ENCODE measurements around the gene BRF1. TPM values are rescaled to one million over a fixed set of nuclear protein-coding genes. Genes with fewer than 3 reads are reported as not detected.

The BRF1 gene
- total RNA-seq, 1 experiment from 2014 or later: 41.2 TPM

- Histone ChIP-seq H3K27me3 (ENCODE audit: insufficient read depth, low read length) (no peaks in the 10 kb centered on the region), H3K9me3 (ENCODE audit: control insufficient read depth in 1 of 2, insufficient read depth in 1 of 2, low read depth in 1 of 2, low read length in 2 of 2) (no peaks in the 10 kb centered on the region), H3K4me3 (replicated peaks in 1 of 2; ENCODE audit: low read depth in 1 of 2, low read length in 2 of 2) (no peak overlapping the region), H3K36me3 (ENCODE audit: control insufficient read depth in 1 of 2, insufficient read depth in 2 of 2, low read length in 2 of 2) (peaks cover 5% of the 10 kb centered on the region in 2 experiments; a peak in 3 of 4 replicates), H3K9ac (ENCODE audit: low read length) (no peak overlapping the region), H3K4me2 (ENCODE audit: low read length) (no peak overlapping the region), H3K9me2 (ENCODE audit: insufficient read depth) (no peaks in the 10 kb centered on the region), H4K20me1 (ENCODE audit: insufficient read depth) (no peaks in the 10 kb centered on the region), H3K4me1 (ENCODE audit: control insufficient read depth in 1 of 2, insufficient read depth in 2 of 2, low read length in 2 of 2) (no peaks in the 10 kb centered on the region), H2AFZ (ENCODE audit: low read depth, low read length, poor library complexity, severe bottlenecking) (no peak overlapping the region), H3K79me2 (ENCODE audit: insufficient read depth, low read length) (no peaks in the 10 kb centered on the region), H3K27ac (ENCODE audit: low read depth, low read length) (no peak overlapping the region)
- intact Hi-C loops (cut with micrococcal nuclease): no loop called here
- no peak for DNase-seq (ENCODE audit: low read depth, low spot score)
- ChIA-PET RAD21 (ENCODE audit: low non-redundant PET in 1 of 2, low total read pairs in 2 of 2, uncharacterized antibody in 2 of 2, unreplicated experiment in 2 of 2) (no interaction called here), POLR2A (no interaction called here), CTCF (no interaction called here)
- no TSS peak for BruUV-seq (replicated peaks)
- ATAC-seq: no peak
- TF ChIP-seq POLR2A (IDR thresholded peaks at IDR 0.05; ENCODE audit: borderline replicate concordance, extremely low read depth, insufficient read depth, insufficient read length) (no peak), POLR2AphosphoS5 (IDR thresholded peaks at IDR 0.05; ENCODE audit: low read depth, low read length) (no peak), ZFX (IDR thresholded peaks at IDR 0.05) (no peak)
Measured at GRCh38 chr14:105216490-105217247, 84.1 kb downstream of the BRF1 start.

- Histone ChIP-seq H3K9me3 (ENCODE audit: control insufficient read depth in 1 of 2, insufficient read depth in 1 of 2, low read depth in 1 of 2, low read length in 2 of 2) (no peaks in the 10 kb centered on the region), H3K27ac (ENCODE audit: low read depth, low read length) (no peak overlapping the region), H3K9ac (ENCODE audit: low read length) (no peak overlapping the region), H3K27me3 (ENCODE audit: insufficient read depth, low read length) (no peaks in the 10 kb centered on the region), H3K4me2 (ENCODE audit: low read length) (no peak overlapping the region), H3K79me2 (ENCODE audit: insufficient read depth, low read length) (no peaks in the 10 kb centered on the region), H4K20me1 (ENCODE audit: insufficient read depth) (no peaks in the 10 kb centered on the region), H3K4me3 (replicated peaks in 1 of 2; ENCODE audit: low read depth in 1 of 2, low read length in 2 of 2) (no peak overlapping the region), H3K4me1 (ENCODE audit: control insufficient read depth in 1 of 2, insufficient read depth in 2 of 2, low read length in 2 of 2) (no peaks in the 10 kb centered on the region), H2AFZ (ENCODE audit: low read depth, low read length, poor library complexity, severe bottlenecking) (no peak overlapping the region), H3K36me3 (ENCODE audit: control insufficient read depth in 1 of 2, insufficient read depth in 2 of 2, low read length in 2 of 2) (peaks cover 0 to 5% of the 10 kb centered on the region in 2 experiments; a peak in 2 of 4 replicates), H3K9me2 (ENCODE audit: insufficient read depth) (no peaks in the 10 kb centered on the region)
- intact Hi-C loops (cut with micrococcal nuclease): no loop called here
- RAD21 ChIA-PET (ENCODE audit: low non-redundant PET in 1 of 2, low total read pairs in 2 of 2, uncharacterized antibody in 2 of 2, unreplicated experiment in 2 of 2): no interaction called here
- TF ChIP-seq ZNF274 (IDR thresholded peaks at IDR 0.05; ENCODE audit: low read depth, low read length): no peak
- TF ChIP-seq TCF7L2 (IDR thresholded peaks at IDR 0.05; ENCODE audit: borderline replicate concordance, extremely low read depth, insufficient read depth, insufficient read length): no peak
- no peak for TF ChIP-seq EZH2phosphoT487 (IDR thresholded peaks at IDR 0.05; ENCODE audit: borderline replicate concordance)
- TF ChIP-seq, protein P1, sequence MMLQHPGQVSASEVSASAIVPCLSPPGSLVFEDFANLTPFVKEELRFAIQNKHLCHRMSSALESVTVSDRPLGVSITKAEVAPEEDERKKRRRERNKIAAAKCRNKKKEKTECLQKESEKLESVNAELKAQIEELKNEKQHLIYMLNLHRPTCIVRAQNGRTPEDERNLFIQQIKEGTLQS (IDR thresholded peaks at IDR 0.05): no peak
- TF ChIP-seq EGR1 (IDR thresholded peaks at IDR 0.05; ENCODE audit: low read depth): no peak
- no peak for TF ChIP-seq SIN3A (IDR thresholded peaks at IDR 0.05; ENCODE audit: low read depth)
- TF ChIP-seq, protein P2, sequence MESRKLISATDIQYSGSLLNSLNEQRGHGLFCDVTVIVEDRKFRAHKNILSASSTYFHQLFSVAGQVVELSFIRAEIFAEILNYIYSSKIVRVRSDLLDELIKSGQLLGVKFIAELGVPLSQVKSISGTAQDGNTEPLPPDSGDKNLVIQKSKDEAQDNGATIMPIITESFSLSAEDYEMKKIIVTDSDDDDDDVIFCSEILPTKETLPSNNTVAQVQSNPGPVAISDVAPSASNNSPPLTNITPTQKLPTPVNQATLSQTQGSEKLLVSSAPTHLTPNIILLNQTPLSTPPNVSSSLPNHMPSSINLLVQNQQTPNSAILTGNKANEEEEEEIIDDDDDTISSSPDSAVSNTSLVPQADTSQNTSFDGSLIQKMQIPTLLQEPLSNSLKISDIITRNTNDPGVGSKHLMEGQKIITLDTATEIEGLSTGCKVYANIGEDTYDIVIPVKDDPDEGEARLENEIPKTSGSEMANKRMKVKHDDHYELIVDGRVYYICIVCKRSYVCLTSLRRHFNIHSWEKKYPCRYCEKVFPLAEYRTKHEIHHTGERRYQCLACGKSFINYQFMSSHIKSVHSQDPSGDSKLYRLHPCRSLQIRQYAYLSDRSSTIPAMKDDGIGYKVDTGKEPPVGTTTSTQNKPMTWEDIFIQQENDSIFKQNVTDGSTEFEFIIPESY (IDR thresholded peaks at IDR 0.05; ENCODE audit: extremely low read depth, insufficient replicate concordance, low read length): no peak
- TF ChIP-seq, protein P3, sequence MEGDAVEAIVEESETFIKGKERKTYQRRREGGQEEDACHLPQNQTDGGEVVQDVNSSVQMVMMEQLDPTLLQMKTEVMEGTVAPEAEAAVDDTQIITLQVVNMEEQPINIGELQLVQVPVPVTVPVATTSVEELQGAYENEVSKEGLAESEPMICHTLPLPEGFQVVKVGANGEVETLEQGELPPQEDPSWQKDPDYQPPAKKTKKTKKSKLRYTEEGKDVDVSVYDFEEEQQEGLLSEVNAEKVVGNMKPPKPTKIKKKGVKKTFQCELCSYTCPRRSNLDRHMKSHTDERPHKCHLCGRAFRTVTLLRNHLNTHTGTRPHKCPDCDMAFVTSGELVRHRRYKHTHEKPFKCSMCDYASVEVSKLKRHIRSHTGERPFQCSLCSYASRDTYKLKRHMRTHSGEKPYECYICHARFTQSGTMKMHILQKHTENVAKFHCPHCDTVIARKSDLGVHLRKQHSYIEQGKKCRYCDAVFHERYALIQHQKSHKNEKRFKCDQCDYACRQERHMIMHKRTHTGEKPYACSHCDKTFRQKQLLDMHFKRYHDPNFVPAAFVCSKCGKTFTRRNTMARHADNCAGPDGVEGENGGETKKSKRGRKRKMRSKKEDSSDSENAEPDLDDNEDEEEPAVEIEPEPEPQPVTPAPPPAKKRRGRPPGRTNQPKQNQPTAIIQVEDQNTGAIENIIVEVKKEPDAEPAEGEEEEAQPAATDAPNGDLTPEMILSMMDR (IDR thresholded peaks at IDR 0.05 in 2 of 3, conservative IDR thresholded peaks at IDR 0.05 in 1 of 3; ENCODE audit: borderline replicate concordance in 1 of 3, insufficient read depth in 1 of 3, low read depth in 2 of 3, low read length in 2 of 3): no peak
- POLR2A ChIA-PET: no interaction called here
- CTCF ChIA-PET: no interaction called here
- no TSS peak for BruUV-seq (replicated peaks)
- ATAC-seq: no peak
- DNase-seq (ENCODE audit: low read depth, low spot score): no peak
Measured at GRCh38 chr14:105215602-105216001, 85.2 kb downstream of the BRF1 start.

Measured in HCT116 (cell line).